Measurements from ENCODE around the gene MIPOL1. TPM values are rescaled to one million over a fixed set of nuclear protein-coding genes. Genes with fewer than 3 reads are reported as not detected.
"Not testable (repeated sequence)": the region's sequence is repeated elsewhere in the genome, so short reads cannot be mapped to it uniquely, and the experiment has no call there.

The MIPOL1 gene
- polyA plus RNA-seq, 3 donors = 1.8 to 3.1 (median 2.0) TPM

GRCh38 chr14:37416264-37416663 is 218.5 kb downstream of the MIPOL1 start:
- 95 to 100% (median 96%) methylated on average over 2 of the region's 2 CpGs for WGBS, 3 donors

DNA sequence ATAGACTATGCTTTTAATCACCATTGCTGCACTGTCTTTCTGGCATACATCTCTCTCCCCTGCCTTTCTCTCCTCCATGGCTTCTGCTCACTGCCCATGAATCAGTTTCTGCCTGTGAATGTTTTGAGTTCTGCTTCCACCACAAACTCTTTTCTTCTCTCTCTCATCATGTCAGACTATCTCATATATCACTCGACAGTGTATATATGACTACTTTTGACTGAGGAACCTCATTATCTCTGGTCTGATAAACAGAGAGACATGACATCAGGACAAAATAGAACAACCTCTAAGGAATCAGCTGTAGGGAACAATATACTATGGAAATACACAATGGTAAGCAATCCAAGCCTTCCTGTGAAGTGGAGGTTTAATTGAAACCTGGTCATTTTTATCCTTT is 219.4 kb downstream of the MIPOL1 start:
- H3K27ac ChIP-seq (ENCODE audit: low read depth, low read length) = no peak overlapping the region
- 79 to 90% (median 90%) methylated on average over 1 of the region's 1 CpG for WGBS, 3 donors

More at GRCh38 chr14:37416264-37416663, 218.5 kb downstream of the MIPOL1 start:
- H3K27ac ChIP-seq (ENCODE audit: low read depth, low read length) = no peak overlapping the region

DNA sequence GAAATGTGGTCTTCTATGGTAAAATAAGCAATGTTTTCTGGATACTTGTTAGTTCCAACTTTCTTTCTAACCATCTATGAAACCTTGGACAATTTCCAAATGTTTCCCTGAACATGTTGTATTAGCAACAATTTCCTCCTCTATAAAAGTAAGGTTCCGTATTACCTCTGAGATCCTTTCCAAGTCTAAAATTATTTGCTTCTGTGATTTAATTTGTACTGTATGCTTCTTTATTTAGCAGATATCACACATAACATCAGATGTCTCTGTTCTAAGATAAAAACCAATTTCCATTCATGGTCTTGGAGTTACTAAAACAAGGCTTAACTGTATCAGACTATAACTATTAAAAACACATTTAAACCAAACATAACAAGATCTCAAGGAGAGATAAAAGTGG is 220.1 kb downstream of the MIPOL1 start:
- 69 to 76% (median 71%) methylated on average over 1 of the region's 1 CpG for WGBS, 3 donors
- H3K27ac ChIP-seq (ENCODE audit: low read depth, low read length) = no peak overlapping the region

DNA sequence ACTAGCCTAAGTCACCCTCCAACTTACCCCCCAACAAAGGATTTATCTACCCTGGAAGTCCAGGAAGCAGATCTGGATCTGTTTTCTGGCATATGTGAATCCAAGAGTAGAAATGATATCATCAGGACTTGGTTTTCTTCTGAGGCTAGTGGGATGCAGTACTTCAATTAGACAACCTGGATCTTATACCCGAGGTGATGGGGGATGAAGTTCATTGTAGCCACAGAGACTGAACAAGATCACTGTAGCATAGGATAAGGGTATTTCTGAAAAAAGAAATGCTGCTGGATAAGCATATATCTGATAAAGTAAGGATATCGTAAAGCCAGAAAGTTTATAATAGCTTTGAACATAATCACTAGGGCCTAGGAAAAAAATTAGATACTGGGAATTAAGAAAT is 222.9 kb downstream of the MIPOL1 start:
- WGBS, 3 donors = 85 to 99% (median 88%) methylated on average over 2 of the region's 2 CpGs
- H3K27ac ChIP-seq (ENCODE audit: low read depth, low read length) = no peak overlapping the region

GRCh38 chr14:37422319-37422718 is 224.6 kb downstream of the MIPOL1 start:
- no peak overlapping the region for H3K27ac ChIP-seq (ENCODE audit: low read depth, low read length)

DNA sequence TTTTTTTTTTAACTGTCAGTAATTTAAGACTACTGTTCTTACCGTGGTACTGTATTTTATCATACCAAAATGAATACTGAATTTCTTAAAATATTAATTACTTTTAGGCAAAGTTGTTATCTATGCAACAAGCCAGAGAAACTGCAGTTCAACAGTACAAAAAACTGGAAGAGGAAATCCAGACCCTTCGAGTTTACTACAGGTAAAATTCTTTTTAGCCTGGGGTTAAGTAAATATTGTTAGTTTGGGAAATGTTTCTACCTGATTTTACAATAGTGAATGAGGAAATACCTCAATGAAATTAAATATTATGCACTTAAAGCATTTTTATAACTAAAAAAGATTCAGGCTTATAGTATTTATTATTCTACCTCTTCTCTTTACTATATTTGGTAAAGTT is 225.0 kb downstream of the MIPOL1 start:
- no peak overlapping the region for H3K27ac ChIP-seq (ENCODE audit: low read depth, low read length)
- 49 to 71% (median 62%) methylated on average over 2 of the region's 2 CpGs for WGBS, 3 donors

DNA sequence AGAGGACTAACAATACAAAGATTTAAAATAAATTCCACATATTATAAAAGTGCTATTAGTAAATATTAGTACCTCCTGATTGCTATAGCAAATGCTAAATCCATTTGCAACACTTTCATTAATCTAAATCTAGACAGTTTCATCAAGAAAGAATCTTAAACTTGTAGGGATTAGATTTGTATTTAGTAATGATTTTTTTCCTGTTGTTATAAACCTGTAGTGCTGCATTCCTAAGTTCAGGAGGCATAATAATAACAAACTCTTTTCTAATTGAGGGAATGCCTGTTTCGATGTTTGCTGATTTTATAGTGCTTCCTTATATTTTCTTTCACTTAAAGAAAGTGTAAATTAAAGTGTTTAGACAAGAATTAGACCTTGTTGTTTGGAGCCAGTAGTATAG is 231.2 kb downstream of the MIPOL1 start:
- 70 to 95% (median 94%) methylated on average over 1 of the region's 1 CpG for WGBS, 3 donors
- H3K27ac ChIP-seq (ENCODE audit: low read depth, low read length) = no peak overlapping the region

DNA sequence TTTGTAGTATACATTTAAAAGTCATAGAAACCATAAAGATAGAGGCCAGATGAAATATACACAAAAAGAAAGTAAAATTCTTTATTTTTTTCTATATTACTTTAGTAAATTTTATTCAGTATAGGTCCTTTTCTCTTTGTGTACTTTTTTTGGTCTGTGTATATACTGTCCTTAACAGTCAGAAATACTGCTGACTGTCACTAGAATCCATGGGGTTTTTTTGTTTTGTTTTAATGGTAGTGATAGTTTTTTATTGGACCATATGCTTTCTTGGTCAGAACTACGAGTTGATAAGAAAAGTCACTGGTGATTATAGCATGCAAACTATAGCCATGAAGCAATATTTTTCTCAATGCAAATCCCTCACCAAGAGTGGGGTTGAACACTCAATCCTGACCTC is 231.9 kb downstream of the MIPOL1 start:
- H3K27ac ChIP-seq (ENCODE audit: low read depth, low read length) = no peak overlapping the region
- 82 to 85% (median 82%) methylated on average over 1 of the region's 1 CpG for WGBS, 3 donors

DNA sequence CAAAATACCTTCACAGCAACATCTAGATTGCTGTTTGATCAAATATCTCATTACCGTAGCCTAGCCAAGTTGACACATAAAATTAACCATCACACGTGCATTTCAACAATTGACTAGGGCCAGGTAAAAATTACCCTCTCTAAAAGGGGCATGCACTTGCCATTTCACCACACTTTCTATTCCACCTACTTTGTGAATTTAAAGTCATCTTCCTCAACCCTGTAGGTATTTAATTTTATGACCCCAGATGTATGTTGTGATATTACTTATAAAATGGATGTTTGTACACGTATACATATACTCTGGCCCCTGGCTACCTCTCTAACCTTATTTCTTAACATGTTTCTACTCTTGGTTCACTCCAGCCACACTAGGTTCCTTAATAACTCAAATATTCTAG is 237.1 kb downstream of the MIPOL1 start:
- WGBS, 3 donors = 88 to 93% (median 91%) methylated on average over 3 of the region's 3 CpGs
- H3K27ac ChIP-seq (ENCODE audit: low read depth, low read length) = no peak overlapping the region

DNA sequence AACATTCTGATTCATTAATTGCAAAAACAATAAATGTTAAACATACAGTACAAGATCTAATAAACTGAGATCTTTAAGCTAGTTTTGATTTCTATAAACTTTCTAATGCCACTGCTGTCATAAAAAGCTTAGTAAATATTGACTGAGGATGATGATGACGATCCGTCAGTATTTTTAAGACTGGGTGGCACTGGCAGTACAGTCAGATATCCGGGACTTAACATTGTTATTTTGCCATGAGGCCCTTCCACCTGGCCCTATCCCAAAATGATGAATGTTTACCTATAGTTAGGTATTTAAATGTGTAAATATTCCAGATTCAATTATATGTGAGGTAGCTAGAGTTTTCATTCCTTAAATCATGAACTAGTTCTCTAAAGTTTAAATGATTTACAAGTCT is 238.8 kb downstream of the MIPOL1 start:
- H3K27ac ChIP-seq (ENCODE audit: low read depth, low read length) = no peak overlapping the region
- 48 to 95% (median 80%) methylated on average over 3 of the region's 3 CpGs for WGBS, 3 donors

- WGBS, 3 donors = 55 to 71% (median 63%) methylated on average over 2 of the region's 2 CpGs
- H3K27ac ChIP-seq (ENCODE audit: low read depth, low read length) = no peak overlapping the region
Observed at GRCh38 chr14:37437490-37437889, 239.8 kb downstream of the MIPOL1 start.

DNA sequence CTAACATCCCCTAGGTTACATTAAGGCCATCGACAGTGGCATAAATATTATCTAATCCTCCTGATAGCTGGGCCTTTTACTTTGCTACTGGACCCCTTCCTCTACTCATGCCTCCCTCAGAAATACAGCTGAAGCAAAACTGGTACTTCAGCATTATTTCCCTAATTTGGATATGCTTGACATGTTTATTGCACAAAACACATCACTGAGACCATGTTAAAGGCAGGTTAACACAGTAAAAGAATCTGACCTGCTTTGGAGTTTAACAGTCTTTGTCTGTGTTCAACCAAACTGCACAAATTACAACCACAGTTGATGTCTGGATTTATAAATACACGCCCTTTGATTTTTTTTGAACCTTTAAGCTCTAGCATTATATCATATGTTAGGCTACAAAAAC is 240.7 kb downstream of the MIPOL1 start:
- 82 to 85% (median 84%) methylated on average over 2 of the region's 2 CpGs for WGBS, 3 donors
- no peak overlapping the region for H3K27ac ChIP-seq (ENCODE audit: low read depth, low read length)

GRCh38 chr14:37443461-37443860 is 245.7 kb downstream of the MIPOL1 start:
- H3K27ac ChIP-seq (ENCODE audit: low read depth, low read length) = no peak overlapping the region
- 93 to 100% (median 94%) methylated on average over 1 of the region's 1 CpG for WGBS, 3 donors

DNA sequence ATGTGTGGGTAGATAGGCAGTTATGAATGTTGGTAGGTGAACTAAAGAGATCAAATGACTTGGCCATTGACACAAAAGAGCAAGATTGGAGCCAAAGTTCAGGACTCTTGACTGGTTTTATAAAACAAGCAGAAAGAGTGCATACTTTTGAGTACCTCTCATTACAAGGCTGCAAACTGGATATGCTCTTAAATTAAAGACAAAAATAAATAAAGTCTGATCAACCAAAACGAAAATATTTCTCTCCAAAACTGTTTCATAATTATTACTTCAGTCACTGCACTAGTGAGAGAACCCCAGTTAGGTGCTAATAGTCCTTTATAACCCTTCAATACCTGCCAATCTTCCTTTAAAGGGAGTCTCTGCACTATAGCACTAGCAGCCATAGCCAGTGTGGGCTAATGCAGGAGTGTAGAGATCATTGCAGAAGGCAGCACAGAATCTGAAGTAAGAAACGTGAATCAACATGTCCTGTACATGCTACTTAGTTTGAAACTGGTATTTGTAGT is 250.2 kb downstream of the MIPOL1 start:
- no peak overlapping the region for H3K27ac ChIP-seq (ENCODE audit: low read depth, low read length)
- WGBS, 3 donors = 50 to 59% (median 53%) methylated on average over 2 of the region's 2 CpGs

- no peak overlapping the region for H3K27ac ChIP-seq (ENCODE audit: low read depth, low read length)
Observed at GRCh38 chr14:37452323-37452722, 254.6 kb downstream of the MIPOL1 start.

DNA sequence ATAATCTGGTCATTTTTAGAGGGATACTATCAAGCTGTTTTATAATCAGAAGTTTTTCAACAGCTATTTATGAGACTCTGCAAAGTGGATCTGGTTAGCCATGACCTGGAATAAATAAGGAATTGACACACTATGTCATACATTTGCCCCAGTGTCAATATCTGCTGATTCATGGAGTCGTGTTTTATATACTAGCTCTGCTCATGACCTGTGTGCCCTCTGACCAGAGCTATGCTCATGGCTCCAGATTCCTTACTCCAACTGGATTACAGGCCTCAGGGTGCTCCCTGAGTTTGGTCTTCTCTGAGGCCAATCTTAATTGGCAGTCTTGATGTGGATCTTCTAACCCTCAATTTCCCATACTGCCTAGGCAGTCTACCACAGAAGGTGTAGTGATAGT is 256.2 kb downstream of the MIPOL1 start:
- 79 to 94% (median 93%) methylated on average over 1 of the region's 1 CpG for WGBS, 3 donors
- H3K27ac ChIP-seq (ENCODE audit: low read depth, low read length) = no peak overlapping the region

GRCh38 chr14:37457334-37457733 is 259.6 kb downstream of the MIPOL1 start:
- H3K27ac ChIP-seq (ENCODE audit: low read depth, low read length) = no peak overlapping the region

GRCh38 chr14:37462426-37462825 is 264.7 kb downstream of the MIPOL1 start:
- not testable (repeated sequence) for H3K27ac ChIP-seq (ENCODE audit: low read depth, low read length)
- WGBS, 3 donors = 92 to 94% (median 93%) methylated on average over 1 of the region's 1 CpG

DNA sequence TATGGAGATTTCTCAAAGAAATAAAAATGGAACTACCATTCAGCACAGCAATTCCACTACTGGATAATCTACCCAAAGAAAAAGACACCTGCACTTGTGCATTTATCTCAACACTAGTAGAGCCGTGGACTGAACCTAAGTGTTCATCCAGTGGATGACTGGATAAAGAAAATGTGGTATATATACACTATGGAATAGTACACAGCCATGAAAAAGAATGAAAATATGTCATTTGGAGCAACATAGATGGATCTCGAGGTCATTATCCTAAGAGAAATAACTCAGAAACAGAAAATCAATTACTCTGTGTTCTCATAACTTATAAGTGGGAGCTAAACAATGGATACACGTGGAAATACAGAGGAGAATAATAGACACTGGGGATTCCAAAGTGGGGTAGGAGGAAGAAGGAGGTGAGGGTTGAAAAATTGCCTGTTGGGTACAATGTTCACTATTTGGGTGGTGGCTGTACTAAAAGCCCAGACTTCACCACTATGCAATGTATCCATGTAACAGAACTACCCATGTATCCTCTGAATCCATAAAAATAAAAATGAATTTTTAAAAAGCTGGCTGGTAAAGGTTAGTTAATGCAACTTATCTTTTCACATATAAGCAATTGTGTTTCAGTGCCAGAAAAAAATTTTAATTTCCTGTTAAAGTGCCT is 266.6 kb downstream of the MIPOL1 start:
- H3K27ac ChIP-seq (ENCODE audit: low read depth, low read length) = no peak overlapping the region
- 89 to 93% (median 90%) methylated on average over 3 of the region's 3 CpGs for WGBS, 3 donors

DNA sequence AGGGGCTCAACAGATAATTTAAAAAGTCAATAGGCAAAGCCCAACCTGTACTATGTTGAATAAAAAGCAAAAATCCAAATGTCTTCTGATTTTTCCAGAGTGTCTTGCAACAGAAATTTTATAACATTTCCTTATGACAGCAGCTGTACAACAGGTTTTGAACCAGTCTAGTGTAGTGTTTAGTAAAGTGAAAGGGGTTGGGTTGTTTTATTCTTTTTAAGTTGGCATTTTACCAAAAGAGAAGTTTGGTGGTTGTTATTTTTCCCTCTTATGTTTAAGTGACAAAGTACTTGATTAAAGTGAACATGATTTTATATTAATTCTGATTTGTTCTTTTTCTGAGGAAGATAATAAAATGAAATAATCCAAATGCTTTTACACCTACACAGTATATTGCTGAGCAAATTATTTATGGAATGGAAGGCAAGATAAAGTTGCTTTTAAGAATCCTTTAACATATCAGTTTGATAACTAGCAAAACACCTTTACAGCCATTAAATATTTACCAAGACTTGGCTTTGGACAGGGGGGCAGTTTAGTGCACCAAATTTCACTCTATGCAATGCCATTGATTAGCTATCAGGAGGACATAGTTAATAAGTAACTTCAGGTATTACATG is 268.4 kb downstream of the MIPOL1 start:
- H3K27ac ChIP-seq (ENCODE audit: low read depth, low read length) = no peak overlapping the region
